ENCODE results near the gene TMC6.

DNA sequence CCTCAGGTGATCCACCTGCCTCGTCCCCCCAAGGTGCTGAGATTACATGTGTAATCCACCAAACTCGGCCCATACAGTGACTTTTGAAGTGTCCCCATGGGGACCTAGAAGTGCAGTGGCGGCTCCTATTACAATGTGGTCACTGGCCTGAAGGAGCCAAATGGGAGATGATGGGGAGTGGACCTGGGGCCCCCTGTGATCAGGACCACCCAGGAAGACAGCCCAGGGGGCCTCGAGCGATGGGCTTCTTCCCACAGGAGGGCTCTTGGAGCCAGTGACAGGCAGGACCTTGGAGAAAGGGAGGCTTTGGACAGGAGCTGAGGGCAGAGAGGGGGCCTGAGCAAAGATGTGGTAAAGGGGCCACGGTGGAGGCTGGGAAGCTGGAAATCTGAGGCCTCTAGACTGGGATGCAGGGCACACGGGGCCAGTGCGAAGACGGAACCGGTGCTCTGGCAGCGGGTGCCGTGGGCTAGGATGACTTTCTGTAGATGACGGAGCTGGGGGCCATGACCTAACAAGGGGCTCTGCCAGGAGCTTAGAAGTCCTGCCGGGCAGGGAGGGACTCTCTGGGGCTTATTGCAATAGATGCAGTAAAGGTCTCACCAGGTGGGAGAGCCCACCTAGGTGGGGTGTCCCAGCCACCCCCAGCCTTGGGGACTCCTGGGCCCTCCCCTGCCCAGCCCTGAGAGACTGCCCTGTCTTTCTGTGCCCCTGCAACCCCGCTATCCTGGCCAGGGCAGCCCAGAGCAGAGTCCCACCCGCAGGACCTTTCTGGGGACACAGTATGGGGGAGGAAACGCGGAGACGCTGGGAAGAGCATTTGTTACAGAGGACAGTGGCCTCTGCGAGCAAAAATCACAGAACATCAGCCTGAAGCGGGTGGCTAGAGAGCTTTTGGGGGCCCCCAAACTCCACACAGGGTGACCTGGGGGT is 14.9 kb upstream of the TMC6 start:
- TF ChIP-seq POLR2AphosphoS5 (IDR thresholded peaks at IDR 0.05; ENCODE audit: low read depth), result no peak
- TF ChIP-seq, protein P1, sequence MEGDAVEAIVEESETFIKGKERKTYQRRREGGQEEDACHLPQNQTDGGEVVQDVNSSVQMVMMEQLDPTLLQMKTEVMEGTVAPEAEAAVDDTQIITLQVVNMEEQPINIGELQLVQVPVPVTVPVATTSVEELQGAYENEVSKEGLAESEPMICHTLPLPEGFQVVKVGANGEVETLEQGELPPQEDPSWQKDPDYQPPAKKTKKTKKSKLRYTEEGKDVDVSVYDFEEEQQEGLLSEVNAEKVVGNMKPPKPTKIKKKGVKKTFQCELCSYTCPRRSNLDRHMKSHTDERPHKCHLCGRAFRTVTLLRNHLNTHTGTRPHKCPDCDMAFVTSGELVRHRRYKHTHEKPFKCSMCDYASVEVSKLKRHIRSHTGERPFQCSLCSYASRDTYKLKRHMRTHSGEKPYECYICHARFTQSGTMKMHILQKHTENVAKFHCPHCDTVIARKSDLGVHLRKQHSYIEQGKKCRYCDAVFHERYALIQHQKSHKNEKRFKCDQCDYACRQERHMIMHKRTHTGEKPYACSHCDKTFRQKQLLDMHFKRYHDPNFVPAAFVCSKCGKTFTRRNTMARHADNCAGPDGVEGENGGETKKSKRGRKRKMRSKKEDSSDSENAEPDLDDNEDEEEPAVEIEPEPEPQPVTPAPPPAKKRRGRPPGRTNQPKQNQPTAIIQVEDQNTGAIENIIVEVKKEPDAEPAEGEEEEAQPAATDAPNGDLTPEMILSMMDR (conservative IDR thresholded peaks at IDR 0.05; ENCODE audit: low read depth in 2 of 2), result no peak
- no peak for TF ChIP-seq EZH2phosphoT487 (IDR thresholded peaks at IDR 0.05; ENCODE audit: unreplicated experiment)
- TF ChIP-seq, protein P2, sequence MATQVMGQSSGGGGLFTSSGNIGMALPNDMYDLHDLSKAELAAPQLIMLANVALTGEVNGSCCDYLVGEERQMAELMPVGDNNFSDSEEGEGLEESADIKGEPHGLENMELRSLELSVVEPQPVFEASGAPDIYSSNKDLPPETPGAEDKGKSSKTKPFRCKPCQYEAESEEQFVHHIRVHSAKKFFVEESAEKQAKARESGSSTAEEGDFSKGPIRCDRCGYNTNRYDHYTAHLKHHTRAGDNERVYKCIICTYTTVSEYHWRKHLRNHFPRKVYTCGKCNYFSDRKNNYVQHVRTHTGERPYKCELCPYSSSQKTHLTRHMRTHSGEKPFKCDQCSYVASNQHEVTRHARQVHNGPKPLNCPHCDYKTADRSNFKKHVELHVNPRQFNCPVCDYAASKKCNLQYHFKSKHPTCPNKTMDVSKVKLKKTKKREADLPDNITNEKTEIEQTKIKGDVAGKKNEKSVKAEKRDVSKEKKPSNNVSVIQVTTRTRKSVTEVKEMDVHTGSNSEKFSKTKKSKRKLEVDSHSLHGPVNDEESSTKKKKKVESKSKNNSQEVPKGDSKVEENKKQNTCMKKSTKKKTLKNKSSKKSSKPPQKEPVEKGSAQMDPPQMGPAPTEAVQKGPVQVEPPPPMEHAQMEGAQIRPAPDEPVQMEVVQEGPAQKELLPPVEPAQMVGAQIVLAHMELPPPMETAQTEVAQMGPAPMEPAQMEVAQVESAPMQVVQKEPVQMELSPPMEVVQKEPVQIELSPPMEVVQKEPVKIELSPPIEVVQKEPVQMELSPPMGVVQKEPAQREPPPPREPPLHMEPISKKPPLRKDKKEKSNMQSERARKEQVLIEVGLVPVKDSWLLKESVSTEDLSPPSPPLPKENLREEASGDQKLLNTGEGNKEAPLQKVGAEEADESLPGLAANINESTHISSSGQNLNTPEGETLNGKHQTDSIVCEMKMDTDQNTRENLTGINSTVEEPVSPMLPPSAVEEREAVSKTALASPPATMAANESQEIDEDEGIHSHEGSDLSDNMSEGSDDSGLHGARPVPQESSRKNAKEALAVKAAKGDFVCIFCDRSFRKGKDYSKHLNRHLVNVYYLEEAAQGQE (IDR thresholded peaks at IDR 0.05; ENCODE audit: unreplicated experiment), result no peak
